UCSD-AML1 (cell line): ENCODE results near the gene CARD11.
"Not testable (repeated sequence)": the region's sequence is repeated elsewhere in the genome, so short reads cannot be mapped to it uniquely, and the experiment has no call there.

Experiments
- DNase-seq: peaks from one replicate; lab custom pipeline; 2025; ENCODE audit not compliant: unreplicated experiment; lab: John Stamatoyannopoulos, UW

CARD11 gene

GRCh38 chr7:3021825-3022224, 21.8 kb downstream of the CARD11 start:
- DNase-seq = no peak

- DNase-seq = not testable (repeated sequence)
Measured at GRCh38 chr7:3021224-3021623, 22.4 kb downstream of the CARD11 start.

- no peak for DNase-seq
Measured at GRCh38 chr7:3020416-3020815, 23.3 kb downstream of the CARD11 start.

- DNase-seq = no peak
Measured at GRCh38 chr7:3019801-3020200, 23.9 kb downstream of the CARD11 start.

- DNase-seq = no peak
Measured at GRCh38 chr7:3013975-3014792, 29.5 kb downstream of the CARD11 start.

- no peak for DNase-seq
Measured at GRCh38 chr7:3011211-3011852, 32.3 kb downstream of the CARD11 start.

- DNase-seq = no peak
Measured at GRCh38 chr7:3010161-3010560, 33.5 kb downstream of the CARD11 start.

- DNase-seq = no peak
Measured at GRCh38 chr7:3009086-3009485, 34.6 kb downstream of the CARD11 start.

- DNase-seq = no peak
Measured at GRCh38 chr7:3008386-3008785, 35.3 kb downstream of the CARD11 start.

- DNase-seq = no peak
Measured at GRCh38 chr7:3007696-3008095, 36.0 kb downstream of the CARD11 start.

- DNase-seq = no peak
Measured at GRCh38 chr7:3005257-3005656, 38.4 kb downstream of the CARD11 start.

GRCh38 chr7:3003936-3004335, 39.7 kb downstream of the CARD11 start:
- DNase-seq = no peak

GRCh38 chr7:3002631-3003030, 41.0 kb downstream of the CARD11 start:
- no peak for DNase-seq

- no peak for DNase-seq
Measured at GRCh38 chr7:3000566-3000965, 43.1 kb downstream of the CARD11 start.

- DNase-seq = no peak
Measured at GRCh38 chr7:2999078-2999500, 44.6 kb downstream of the CARD11 start.

GRCh38 chr7:2997014-2997413, 46.7 kb downstream of the CARD11 start:
- DNase-seq = no peak

GRCh38 chr7:2996141-2996540, 47.5 kb downstream of the CARD11 start:
- no peak for DNase-seq

- no peak for DNase-seq
Measured at GRCh38 chr7:2993868-2994267, 49.8 kb downstream of the CARD11 start.

- no peak for DNase-seq
Measured at GRCh38 chr7:2993396-2993795, 50.3 kb downstream of the CARD11 start.

GRCh38 chr7:2990949-2991470, 52.7 kb downstream of the CARD11 start:
- DNase-seq = no peak

- no peak for DNase-seq
Measured at GRCh38 chr7:2986561-2986960, 57.1 kb downstream of the CARD11 start.

GRCh38 chr7:2985866-2986265, 57.8 kb downstream of the CARD11 start:
- DNase-seq = no peak
